Tibial nerve (tissue), 4 donors: ENCODE measurements around the gene SPRING1.

Experiments used
- EP300 ChIP-seq, 2 donors: sonication (generic); formaldehyde crosslinking; IDR thresholded peaks; one replicate each; pipeline ENCODE4 v1.6.1; 2017; ENCODE audit warnings: antibody characterized with exemption in 2 of 2, mild to moderate bottlenecking in 1 of 2
- POLR2A ChIP-seq, 2 donors: fragments of 450-650 bp; IDR thresholded peaks; one replicate each; pipeline ENCODE4 v1.6.1; 2017; ENCODE audit warnings: antibody characterized with exemption in 2 of 2, mild to moderate bottlenecking in 2 of 2, moderate library complexity in 2 of 2
- TF ChIP-seq, protein P1 (sequence below), 5 experiments: fragments of 200-600 bp in 3 of 5; fragments of 450-650 bp in 2 of 5; sonication (generic) in 3 of 5; IDR thresholded peaks; one replicate each; pipeline ENCODE4 v1.5.1; 2016 to 2019; ENCODE audit warnings: antibody characterized with exemption in 5 of 5, mild to moderate bottlenecking in 3 of 5, moderate library complexity in 2 of 5

DNA sequence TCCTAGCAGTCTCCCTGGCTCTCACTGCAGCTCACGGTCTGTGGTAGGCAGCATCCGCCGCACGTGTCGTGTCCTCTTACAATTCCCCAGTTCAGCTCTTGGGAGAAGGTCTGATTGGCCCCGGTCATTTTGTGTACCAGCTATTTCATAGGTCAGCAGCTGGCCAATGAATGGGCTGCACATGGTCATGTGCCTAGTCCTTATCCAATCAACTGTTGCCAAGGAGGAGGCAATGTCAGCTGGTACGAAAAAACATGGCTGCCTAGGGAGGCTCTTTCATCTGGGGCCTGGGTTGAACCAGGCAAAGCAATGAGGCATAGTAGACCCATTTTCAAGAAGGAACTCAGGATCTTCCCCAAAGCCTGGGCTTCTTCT is 46.4 kb upstream of the SPRING1 start:
- no peak for TF ChIP-seq POLR2A (IDR thresholded peaks at IDR 0.05)
- TF ChIP-seq, protein P1, sequence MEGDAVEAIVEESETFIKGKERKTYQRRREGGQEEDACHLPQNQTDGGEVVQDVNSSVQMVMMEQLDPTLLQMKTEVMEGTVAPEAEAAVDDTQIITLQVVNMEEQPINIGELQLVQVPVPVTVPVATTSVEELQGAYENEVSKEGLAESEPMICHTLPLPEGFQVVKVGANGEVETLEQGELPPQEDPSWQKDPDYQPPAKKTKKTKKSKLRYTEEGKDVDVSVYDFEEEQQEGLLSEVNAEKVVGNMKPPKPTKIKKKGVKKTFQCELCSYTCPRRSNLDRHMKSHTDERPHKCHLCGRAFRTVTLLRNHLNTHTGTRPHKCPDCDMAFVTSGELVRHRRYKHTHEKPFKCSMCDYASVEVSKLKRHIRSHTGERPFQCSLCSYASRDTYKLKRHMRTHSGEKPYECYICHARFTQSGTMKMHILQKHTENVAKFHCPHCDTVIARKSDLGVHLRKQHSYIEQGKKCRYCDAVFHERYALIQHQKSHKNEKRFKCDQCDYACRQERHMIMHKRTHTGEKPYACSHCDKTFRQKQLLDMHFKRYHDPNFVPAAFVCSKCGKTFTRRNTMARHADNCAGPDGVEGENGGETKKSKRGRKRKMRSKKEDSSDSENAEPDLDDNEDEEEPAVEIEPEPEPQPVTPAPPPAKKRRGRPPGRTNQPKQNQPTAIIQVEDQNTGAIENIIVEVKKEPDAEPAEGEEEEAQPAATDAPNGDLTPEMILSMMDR (IDR thresholded peaks at IDR 0.05) = no peak
- TF ChIP-seq EP300 (IDR thresholded peaks at IDR 0.05) = no peak
